IMR-90 (cell line): ENCODE measurements around the gene ETFRF1.
A peak's percentile ranks its signal among the peaks of the same experiment; 100 is the strongest.

Source experiments
- CEBPB ChIP-seq: IDR thresholded peaks from 2 replicates; pipeline ENCODE4 v1.6.1; 2012; ENCODE audit warnings: low read depth, low read length, improper control_type of control experiment
- CTCF ChIP-seq: conservative IDR thresholded peaks from 2 replicates; pipeline ENCODE4 v1.5.1; 2012; ENCODE audit warnings: mild to moderate bottlenecking, low read depth, low read length, improper control_type of control experiment
- FOS ChIP-seq: fragments of 150-350 bp; IDR thresholded peaks from 2 replicates; pipeline ENCODE4 v1.6.1; 2016; ENCODE audit warnings: low read depth, low read length
- MAFK ChIP-seq: IDR thresholded peaks from 2 replicates; pipeline ENCODE4 v1.6.1; 2012; ENCODE audit warnings: low read depth, low read length, improper control_type of control experiment
- MAZ ChIP-seq: IDR thresholded peaks from 2 replicates; pipeline ENCODE4 v1.6.1; 2012; ENCODE audit warnings: low read depth, mild to moderate bottlenecking, low read length, improper control_type of control experiment, moderate library complexity, borderline replicate concordance
- MXI1 ChIP-seq: IDR thresholded peaks from 2 replicates; pipeline ENCODE4 v1.6.1; 2012; ENCODE audit warnings: low read depth, mild to moderate bottlenecking, low read length, moderate library complexity, borderline replicate concordance
- POLR2A ChIP-seq: IDR thresholded peaks from 2 replicates; pipeline ENCODE4 v1.6.1; 2012; ENCODE audit warnings: mild to moderate bottlenecking, low read depth, low read length
- RAD21 ChIP-seq: IDR thresholded peaks from 2 replicates; pipeline ENCODE4 v1.6.1; 2012; ENCODE audit warnings: low read length, improper control_type of control experiment
- RCOR1 ChIP-seq: IDR thresholded peaks from 2 replicates; pipeline ENCODE4 v1.6.1; 2012; ENCODE audit warnings: mild to moderate bottlenecking, low read length, improper control_type of control experiment; ENCODE audit not compliant: insufficient replicate concordance
- SMC3 ChIP-seq: fragments of 150-350 bp; IDR thresholded peaks from 2 replicates; pipeline ENCODE4 v1.6.1; 2016; ENCODE audit warnings: low read depth, mild to moderate bottlenecking, antibody characterized with exemption, low read length, moderate library complexity
- USF2 ChIP-seq: fragments of 150-350 bp; IDR thresholded peaks from 2 replicates; pipeline ENCODE4 v1.6.1; 2017; ENCODE audit warnings: mild to moderate bottlenecking, antibody characterized with exemption, low read length, low read depth
- TF ChIP-seq, protein P1 (sequence below): fragments of 150-350 bp; IDR thresholded peaks from 2 replicates; pipeline ENCODE4 v1.6.1; 2016; ENCODE audit warnings: low read depth, mild to moderate bottlenecking, low read length, moderate library complexity, borderline replicate concordance

- TF ChIP-seq RCOR1 (no peak), USF2 (no peak), RAD21 (no peak), CTCF (no peak), MAFK (peak; percentile 39; the same call in 1 of the 2 replicates), POLR2A (no peak), FOS (no peak), CEBPB (0 out of 2 replicates have a peak, but pooled peaks have one; percentile 41), SMC3 (no peak), MAZ (no peak), MXI1 (no peak)
- TF ChIP-seq, protein P1, sequence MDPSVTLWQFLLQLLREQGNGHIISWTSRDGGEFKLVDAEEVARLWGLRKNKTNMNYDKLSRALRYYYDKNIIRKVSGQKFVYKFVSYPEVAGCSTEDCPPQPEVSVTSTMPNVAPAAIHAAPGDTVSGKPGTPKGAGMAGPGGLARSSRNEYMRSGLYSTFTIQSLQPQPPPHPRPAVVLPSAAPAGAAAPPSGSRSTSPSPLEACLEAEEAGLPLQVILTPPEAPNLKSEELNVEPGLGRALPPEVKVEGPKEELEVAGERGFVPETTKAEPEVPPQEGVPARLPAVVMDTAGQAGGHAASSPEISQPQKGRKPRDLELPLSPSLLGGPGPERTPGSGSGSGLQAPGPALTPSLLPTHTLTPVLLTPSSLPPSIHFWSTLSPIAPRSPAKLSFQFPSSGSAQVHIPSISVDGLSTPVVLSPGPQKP = no peak
Measured at GRCh38 chr12:25242981-25243679, 48.1 kb downstream of the ETFRF1 start.
